ENCODE data around the gene C2orf49. TPM values are rescaled to one million over a fixed set of nuclear protein-coding genes. Genes with fewer than 3 reads are reported as not detected.
A peak's percentile ranks its signal among the peaks of the same experiment; 100 is the strongest.

Gene C2orf49
- total and polyA plus RNA-seq, 2 experiments from 2014 or later, result 16.9 to 19.6 TPM

GRCh38 chr2:105338020-105338385 lies 663 bp downstream of the C2orf49 start:
- no peaks in the 10 kb centered on the region for H3K9me2 ChIP-seq (replicated peaks; ENCODE audit: insufficient read depth)
- WGBS (ENCODE audit: low lambda C conversion rate, missing lambda C conversion rate), result 13% methylated on average over 5 of the region's 5 CpGs
- no peaks in the 10 kb centered on the region for H3K9me3 ChIP-seq (ENCODE audit: low read depth)
- DNase-seq (ENCODE audit: low spot score), result peak; percentile 12
- H2AFZ ChIP-seq, result peak overlapping the region; percentile 77
- H3K79me2 ChIP-seq, result peaks cover 49% of the 10 kb centered on the region
- peaks cover 17% of the 10 kb centered on the region for H3K4me1 ChIP-seq (ENCODE audit: insufficient read depth)
- H3K36me3 ChIP-seq (replicated peaks; ENCODE audit: insufficient read depth, low read depth), result no peaks in the 10 kb centered on the region
- H3K4me3 ChIP-seq, result peak overlapping the region; percentile 49
- H3K27ac ChIP-seq, result peak overlapping the region; percentile 98
- no peaks in the 10 kb centered on the region for H4K20me1 ChIP-seq (ENCODE audit: insufficient read depth, poor library complexity, severe bottlenecking)
- no peaks in the 10 kb centered on the region for H3K27me3 ChIP-seq
- peak overlapping the region; percentile 90 for H3K4me2 ChIP-seq
- TF ChIP-seq EZH2phosphoT487 (IDR thresholded peaks at IDR 0.05; ENCODE audit: low read depth, severe bottlenecking, unreplicated experiment) (no peak), CTCF (IDR thresholded peaks at IDR 0.05; ENCODE audit: poor library complexity) (no peak), EZH2 (IDR thresholded peaks at IDR 0.05; ENCODE audit: borderline replicate concordance) (no peak)

- Histone ChIP-seq H3K4me1 (ENCODE audit: insufficient read depth) (peaks cover 17% of the 10 kb centered on the region), H3K27me3 (no peaks in the 10 kb centered on the region), H3K79me2 (peaks cover 49% of the 10 kb centered on the region), H3K36me3 (replicated peaks; ENCODE audit: insufficient read depth, low read depth) (no peaks in the 10 kb centered on the region), H2AFZ (no peak overlapping the region), H4K20me1 (ENCODE audit: insufficient read depth, poor library complexity, severe bottlenecking) (no peaks in the 10 kb centered on the region), H3K4me3 (no peak overlapping the region), H3K4me2 (peak overlapping the region; percentile 90), H3K9me2 (replicated peaks; ENCODE audit: insufficient read depth) (no peaks in the 10 kb centered on the region), H3K9me3 (ENCODE audit: low read depth) (no peaks in the 10 kb centered on the region), H3K27ac (no peak overlapping the region)
- WGBS (ENCODE audit: low lambda C conversion rate, missing lambda C conversion rate), result 83% methylated on average over 4 of the region's 4 CpGs
- DNase-seq (ENCODE audit: low spot score), result no peak
- TF ChIP-seq CTCF (IDR thresholded peaks at IDR 0.05; ENCODE audit: poor library complexity), result no peak
- TF ChIP-seq EZH2 (IDR thresholded peaks at IDR 0.05; ENCODE audit: borderline replicate concordance), result no peak
- TF ChIP-seq EZH2phosphoT487 (IDR thresholded peaks at IDR 0.05; ENCODE audit: low read depth, severe bottlenecking, unreplicated experiment), result no peak
Measured at GRCh38 chr2:105339414-105339813, 2.1 kb downstream of the C2orf49 start.

- no peak overlapping the region for H3K27ac ChIP-seq
- H2AFZ ChIP-seq, result no peak overlapping the region
- H3K36me3 ChIP-seq (replicated peaks; ENCODE audit: insufficient read depth, low read depth), result peaks cover 4% of the 10 kb centered on the region
- WGBS (ENCODE audit: low lambda C conversion rate, missing lambda C conversion rate), result 51% methylated on average over 4 of the region's 4 CpGs
- peak; percentile 69 for DNase-seq (ENCODE audit: low spot score)
- no peaks in the 10 kb centered on the region for H3K9me2 ChIP-seq (replicated peaks; ENCODE audit: insufficient read depth)
- H3K4me2 ChIP-seq, result no peak overlapping the region
- H3K27me3 ChIP-seq, result no peaks in the 10 kb centered on the region
- no peaks in the 10 kb centered on the region for H4K20me1 ChIP-seq (ENCODE audit: insufficient read depth, poor library complexity, severe bottlenecking)
- H3K4me3 ChIP-seq, result no peak overlapping the region
- H3K79me2 ChIP-seq, result peaks cover 24% of the 10 kb centered on the region
- no peaks in the 10 kb centered on the region for H3K9me3 ChIP-seq (ENCODE audit: low read depth)
- no peak for TF ChIP-seq EZH2phosphoT487 (IDR thresholded peaks at IDR 0.05; ENCODE audit: low read depth, severe bottlenecking, unreplicated experiment)
- peak; percentile 58 for TF ChIP-seq CTCF (IDR thresholded peaks at IDR 0.05; ENCODE audit: poor library complexity)
- no peaks in the 10 kb centered on the region for H3K4me1 ChIP-seq (ENCODE audit: insufficient read depth)
Measured at GRCh38 chr2:105344704-105345345, 7.5 kb downstream of the C2orf49 start.

Data from hepatocyte (in vitro differentiated cells).